Suprapubic skin (tissue), 3 donors: Measurements from ENCODE around the gene HEXIM1.

ENCODE experiments used
- CTCF ChIP-seq, 2 donors: fragments of 200-600 bp in 1 of 2; fragments of 450-650 bp in 1 of 2; sonication (generic) in 1 of 2; IDR thresholded peaks; one replicate each; pipeline ENCODE4 v1.5.1; 2016 to 2019; ENCODE audit warnings: antibody characterized with exemption in 2 of 2, mild to moderate bottlenecking in 1 of 2, moderate library complexity in 1 of 2
- EP300 ChIP-seq: sonication (generic); formaldehyde crosslinking; IDR thresholded peaks from one replicate; pipeline ENCODE4 v1.6.1; 2017; ENCODE audit warnings: antibody characterized with exemption
- POLR2A ChIP-seq, 2 donors: fragments of 450-650 bp; IDR thresholded peaks; one replicate each; pipeline ENCODE4 v1.6.1; 2017; ENCODE audit warnings: antibody characterized with exemption in 2 of 2, mild to moderate bottlenecking in 2 of 2, moderate library complexity in 2 of 2

GRCh38 chr17:45200701-45201100, 52.4 kb downstream of the HEXIM1 start:
- TF ChIP-seq CTCF (IDR thresholded peaks at IDR 0.05) (no peak), POLR2A (IDR thresholded peaks at IDR 0.05) (no peak), EP300 (no peak)
